HG03064 (cell line): ENCODE measurements around the gene STXBP5.

Source experiments
- ATAC-seq: cut with Tn5 transposase; IDR thresholded peaks from one replicate; pipeline ENCODE4 v1.9.1; 2021; ENCODE audit warnings: low read depth; ENCODE audit not compliant: unreplicated experiment

STXBP5 gene

DNA sequence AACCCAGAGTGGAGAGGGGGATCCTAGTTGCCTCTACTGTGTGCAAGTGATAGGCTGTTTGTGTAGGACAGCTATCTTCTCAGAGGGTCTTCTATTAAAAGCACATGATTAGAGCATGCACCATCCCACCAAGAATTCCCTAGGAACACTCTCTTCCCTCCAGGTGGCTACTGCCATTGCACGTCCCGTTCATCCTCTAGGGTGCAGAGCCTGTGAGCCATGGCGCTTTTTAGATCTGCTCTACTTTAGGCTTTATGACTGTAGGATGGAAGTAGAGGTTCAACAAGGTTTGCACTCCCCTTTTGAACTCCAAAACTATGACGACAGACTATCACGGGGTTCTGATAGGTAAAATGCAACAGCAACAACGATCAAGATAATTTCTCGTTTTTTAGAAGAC, 213.7 kb downstream of the STXBP5 start:
- ATAC-seq: no peak

DNA sequence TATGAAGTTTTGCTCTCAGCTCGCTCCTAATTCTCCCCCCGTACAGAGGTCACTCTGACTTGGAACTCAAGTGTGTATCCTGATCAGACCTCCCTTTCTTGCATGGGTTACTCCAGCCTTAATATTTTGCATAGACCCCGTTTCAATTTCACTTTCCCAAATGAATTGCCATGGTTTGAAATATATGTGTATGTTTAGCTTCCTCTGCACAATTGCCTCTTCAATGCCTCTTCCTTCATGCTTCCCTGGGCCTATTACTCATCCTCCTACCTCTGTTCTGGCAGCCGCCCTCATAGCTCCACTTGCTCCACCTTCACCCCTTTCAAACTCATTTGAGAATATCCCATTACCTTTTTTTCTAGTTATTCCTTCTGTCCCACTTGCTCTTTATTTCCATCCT, 214.3 kb downstream of the STXBP5 start:
- no peak for ATAC-seq

DNA sequence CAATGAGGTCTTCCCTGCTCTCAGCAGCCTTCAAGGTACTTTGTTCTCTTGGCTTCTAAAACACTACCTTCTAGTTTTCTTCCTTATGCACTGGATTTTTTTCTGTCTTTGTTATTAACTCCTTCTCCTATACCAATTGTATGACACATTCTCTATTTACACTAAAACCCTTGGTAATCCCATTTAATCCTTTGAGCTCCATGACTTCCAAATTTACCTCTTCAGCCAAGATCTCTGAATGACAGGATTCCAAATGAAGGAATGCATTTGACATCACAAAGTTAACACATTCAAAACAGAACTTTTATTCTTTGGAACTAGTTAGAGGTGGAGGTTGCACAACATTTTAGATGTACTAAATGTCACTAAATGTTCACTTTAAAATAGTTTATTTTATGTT, 217.7 kb downstream of the STXBP5 start:
- ATAC-seq: no peak

DNA sequence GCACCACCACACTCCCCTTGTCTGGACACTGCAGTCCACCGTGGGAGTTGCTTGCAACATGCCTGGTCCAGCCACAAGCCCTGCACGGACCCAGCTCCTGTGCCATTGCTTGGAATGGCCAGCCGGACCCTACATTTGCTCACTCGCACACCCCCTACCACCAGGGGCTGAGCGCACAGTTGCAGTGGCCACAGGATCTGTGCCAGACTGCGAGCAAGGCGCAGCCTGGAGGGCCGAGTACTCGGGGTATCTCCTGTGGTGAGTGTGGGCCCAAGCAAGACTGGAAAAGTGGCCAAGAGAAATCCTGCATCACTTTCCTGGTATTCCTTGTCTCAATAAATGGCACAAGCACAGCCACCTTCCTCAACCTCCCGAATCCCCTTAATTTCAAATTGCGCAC, 218.9 kb downstream of the STXBP5 start:
- ATAC-seq: no peak

DNA sequence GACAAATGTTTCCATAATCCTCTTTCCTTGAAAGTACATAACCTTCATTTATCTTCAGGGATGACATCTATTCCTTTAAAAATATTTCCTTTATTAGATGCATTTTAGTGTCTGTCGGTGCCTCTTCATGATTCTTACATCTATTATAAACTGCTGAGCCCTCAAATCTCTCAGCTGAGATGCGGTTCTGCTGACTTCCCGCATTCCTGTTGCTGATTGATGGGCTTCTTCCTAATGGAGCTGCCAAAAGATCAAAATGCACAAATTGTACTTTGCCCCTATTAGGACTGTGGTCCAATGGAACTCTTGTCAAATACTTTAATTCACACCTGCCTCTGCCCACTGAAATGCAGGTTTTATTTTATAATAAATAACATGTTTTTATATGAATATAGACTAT, 225.6 kb downstream of the STXBP5 start:
- no peak for ATAC-seq

DNA sequence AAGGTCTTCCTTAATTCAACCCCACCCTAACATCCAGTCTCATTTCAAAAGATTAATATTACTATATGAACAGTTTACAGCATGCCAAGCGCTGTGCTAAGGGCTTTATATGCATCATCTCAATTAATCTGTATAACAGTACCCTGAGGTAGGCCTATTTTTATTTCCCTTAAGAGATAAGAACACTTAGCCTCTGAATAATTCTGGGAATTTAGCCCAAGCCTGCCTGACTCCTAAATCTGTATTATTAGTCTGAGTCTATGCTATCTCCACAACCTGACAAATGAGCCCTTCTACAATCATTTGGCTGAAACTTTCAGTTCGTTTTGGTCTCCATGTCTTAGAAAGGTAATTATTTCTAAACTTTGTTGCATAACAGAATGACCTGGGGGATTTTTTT, 226.6 kb downstream of the STXBP5 start:
- ATAC-seq: no peak

DNA sequence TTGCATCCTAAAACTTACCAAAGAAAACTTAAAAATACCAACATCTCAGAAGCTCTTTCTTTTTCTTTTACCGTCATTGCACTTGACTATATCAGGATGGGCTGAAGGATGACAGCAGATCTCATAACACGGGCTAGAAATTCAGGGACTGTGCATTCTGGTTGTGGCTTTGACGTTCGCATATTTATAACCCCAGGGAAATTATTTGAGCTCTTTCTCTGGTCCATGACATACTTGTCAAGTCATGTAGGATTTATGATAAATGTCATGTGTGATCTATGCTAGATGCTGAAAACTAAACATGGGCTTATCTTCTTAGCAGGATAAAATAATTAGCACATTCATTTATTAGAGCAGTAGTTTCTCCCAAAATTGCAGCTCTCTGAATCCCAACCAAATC, 229.9 kb downstream of the STXBP5 start:
- no peak for ATAC-seq

DNA sequence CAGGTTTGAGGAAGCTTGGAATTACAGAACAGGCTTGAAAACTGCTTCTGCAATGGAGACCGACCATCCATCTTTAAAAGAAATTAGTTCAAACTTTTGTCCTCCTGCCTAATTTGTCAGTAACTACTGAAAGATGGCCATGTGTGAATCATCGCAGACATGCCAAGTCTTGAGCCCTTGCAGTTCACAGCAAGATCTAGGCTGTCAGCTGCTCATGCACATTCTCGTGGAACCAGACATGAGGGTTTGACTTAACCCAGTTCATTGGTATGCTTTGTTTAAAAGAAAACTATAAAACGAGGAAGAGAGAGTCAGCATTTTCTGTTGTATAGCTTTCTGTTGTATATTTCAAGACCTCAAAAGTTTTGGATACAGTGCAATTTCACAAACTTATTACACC, 230.3 kb downstream of the STXBP5 start:
- no peak for ATAC-seq

DNA sequence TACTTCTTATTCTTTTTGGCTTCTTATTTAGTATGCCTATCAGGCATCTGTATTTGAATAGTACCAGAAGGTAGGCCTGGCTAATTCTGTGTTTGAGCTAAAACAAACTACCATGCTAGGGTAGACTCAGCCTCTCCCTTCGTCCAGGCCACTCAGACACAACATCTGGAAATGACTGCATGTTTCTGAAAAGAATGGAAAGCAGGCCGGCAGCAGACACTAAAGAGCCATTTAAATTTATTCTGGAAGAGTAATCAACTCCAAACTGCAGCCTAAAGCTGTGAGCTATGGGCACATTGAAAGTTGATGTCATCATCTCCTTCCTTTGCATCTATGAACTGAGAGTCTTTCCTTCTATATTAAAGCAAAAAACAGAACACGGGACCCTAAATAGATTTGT, 233.4 kb downstream of the STXBP5 start:
- no peak for ATAC-seq

DNA sequence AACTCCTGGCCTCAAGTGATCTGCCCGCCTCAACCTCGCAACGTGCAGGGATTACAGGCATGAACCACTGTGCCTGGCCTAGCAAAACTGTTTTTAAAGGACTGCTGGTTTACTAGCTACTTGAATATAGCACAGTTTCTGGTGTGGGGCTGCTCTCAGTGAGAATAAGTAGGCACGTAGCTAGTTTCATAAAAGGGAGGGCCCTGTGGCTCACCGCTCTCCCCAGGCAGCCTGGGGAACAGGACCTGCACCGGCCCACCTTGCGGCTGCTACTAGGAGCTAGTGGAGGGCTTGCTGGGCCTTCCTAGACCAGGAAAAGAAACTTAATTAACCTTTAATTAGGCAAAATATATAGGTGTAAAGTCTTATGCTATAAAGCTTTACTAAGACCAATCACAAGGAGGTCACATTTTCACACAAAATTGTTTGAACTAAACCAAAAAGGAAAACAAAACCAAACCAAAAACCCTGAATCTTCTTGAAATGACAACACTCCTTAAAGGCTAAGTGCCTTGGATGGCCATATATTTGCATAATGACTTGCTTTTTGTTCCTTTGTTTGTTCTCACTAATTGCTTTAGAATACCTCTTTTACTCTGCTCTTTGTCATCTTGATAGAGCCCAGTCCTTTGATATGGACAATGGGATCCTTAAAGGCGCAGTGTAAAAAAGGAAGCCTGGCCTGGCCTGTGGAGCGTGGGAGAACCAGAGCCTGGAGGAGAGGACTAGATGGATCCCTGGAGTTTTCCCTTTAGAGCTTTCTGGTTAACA, 234.7 kb downstream of the STXBP5 start:
- no peak for ATAC-seq
